NCI-H345 treated with DMSO at 0.1 percent for 48 hours (cell line): ENCODE results near the gene ONECUT1.

ENCODE experiments used
- DNase-seq: peaks from one replicate; lab custom pipeline; 2025; ENCODE audit not compliant: unreplicated experiment; lab: John Stamatoyannopoulos, UW

The ONECUT1 gene

DNA sequence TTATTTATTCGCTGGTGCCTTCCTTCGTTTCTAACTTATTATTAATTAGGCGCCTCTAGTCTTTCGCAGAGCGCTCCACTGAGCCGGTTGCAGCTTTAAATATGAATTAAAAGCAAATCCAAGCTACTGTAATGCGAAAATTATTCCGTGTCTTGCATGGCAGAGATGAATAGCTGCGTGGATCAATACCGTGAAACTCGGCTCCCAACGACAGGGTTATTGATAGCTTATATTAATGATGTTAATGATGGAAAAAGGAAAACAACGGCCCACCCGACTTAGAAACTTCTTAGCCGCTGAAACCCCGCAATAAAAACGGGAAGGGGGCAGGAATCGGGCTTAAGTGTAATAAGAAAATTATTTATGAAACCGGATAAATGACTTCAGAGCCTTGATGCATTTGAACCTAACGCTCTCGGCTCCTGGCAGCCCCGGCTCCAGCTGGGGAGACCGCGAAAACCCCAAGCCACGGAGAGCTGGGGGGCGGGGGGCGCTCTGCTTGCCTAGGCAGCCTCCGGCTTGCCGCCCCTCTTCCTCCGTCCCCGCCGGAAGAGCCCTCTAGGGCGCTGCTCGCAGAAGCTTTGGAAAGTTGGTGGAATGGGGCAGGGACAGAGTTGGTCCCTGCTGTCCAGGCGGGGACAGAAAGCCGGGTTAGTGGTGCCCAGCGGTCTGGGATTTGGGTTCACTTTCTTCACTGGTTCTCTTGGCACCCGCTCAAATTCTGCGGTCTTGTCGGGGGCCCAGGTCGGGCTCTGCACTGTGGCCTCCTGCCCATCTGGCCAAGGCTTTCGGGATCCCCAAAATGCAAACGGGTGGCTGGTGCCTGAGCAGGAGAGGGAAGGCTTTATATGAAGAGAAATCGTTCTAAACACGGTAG, 7.7 kb upstream of the ONECUT1 start:
- no peak for DNase-seq

DNA sequence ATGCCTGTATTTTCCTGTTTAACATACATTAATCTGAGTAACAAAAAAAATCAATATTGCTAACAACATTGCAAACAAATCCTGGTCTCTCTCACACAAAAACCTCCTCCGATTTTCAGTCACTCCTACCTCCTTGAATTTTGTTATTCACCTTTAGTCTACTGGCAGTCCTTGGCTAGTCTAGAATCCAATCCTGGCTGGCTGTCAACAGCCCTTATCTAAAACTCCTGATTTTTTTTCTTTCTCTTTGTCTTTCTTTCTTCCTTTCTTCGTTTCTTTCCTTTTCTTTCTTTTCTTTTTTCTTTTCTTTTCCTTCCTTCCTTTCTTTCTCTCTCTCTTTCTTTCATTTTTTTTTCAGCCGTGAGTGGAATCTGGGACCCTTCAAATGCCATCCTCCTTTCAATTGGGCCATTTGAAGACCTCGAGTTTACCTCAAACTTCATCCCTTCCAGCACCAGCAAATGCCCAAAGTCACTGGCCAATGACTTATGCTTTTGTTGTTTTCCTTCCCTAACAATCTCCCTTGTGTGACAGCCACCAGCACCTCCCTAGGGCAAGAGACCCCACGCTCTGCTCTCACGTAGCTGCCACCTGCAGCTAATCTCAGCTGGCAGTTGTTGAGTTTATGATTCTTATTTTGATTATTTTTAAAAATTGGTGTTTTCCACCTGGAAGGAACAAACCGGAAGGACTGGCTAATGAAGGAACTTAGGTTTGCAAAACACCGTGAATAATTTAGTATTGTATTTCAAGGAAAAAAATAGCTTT, 6.8 kb upstream of the ONECUT1 start:
- no peak for DNase-seq

DNA sequence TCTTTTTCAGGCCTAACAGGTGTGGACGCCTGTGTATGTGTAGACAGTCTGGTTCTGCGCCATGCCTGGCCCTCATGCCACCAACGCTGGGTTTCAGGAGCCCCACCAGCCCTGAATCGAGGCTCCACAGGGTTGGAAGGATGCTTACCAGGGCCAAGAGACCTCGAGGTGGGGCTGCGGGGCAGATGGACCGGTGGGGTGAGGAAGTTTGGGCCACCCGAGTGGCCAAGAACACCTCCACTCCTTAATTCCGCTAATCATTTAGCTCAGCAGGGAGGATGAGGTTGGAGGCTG, 6.0 kb upstream of the ONECUT1 start:
- DNase-seq: no peak

DNA sequence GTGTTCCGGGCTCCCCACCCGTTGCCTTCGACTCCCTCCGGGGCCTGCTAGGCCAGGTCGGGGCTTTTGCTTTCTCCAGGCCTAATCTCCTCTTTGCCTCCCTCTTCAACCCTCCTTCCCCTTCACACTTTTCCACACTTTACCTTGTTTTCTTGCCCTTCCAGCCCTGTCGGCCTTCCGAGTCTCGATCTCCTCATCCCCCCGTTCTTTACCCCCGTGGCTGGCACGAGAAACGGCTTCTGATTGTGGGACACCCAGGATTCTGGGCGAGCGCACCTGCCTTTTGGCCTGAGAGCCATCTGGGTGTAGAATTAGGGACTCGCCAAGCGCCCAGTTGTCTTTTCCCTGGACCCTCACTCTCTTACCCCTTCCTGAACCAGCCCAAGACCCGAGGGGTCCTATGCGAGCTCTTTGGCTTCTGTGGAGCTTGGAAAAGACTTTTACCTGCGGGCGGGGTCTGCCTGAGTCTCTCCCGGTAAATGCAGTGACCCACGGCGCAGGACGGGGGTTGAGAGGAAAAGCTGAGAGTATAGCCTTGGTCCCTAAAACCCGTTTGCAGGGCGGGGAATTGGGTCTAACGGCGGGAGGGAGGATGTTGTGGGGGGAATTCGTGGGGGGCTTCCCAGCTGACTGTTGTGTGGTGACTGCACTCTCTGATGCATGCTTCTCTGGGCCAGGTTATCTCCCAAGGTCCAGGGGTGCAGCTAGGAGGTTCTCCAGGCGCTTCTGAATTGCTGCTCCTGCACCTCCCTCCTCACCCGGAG, 5.5 kb upstream of the ONECUT1 start:
- DNase-seq: no peak

DNA sequence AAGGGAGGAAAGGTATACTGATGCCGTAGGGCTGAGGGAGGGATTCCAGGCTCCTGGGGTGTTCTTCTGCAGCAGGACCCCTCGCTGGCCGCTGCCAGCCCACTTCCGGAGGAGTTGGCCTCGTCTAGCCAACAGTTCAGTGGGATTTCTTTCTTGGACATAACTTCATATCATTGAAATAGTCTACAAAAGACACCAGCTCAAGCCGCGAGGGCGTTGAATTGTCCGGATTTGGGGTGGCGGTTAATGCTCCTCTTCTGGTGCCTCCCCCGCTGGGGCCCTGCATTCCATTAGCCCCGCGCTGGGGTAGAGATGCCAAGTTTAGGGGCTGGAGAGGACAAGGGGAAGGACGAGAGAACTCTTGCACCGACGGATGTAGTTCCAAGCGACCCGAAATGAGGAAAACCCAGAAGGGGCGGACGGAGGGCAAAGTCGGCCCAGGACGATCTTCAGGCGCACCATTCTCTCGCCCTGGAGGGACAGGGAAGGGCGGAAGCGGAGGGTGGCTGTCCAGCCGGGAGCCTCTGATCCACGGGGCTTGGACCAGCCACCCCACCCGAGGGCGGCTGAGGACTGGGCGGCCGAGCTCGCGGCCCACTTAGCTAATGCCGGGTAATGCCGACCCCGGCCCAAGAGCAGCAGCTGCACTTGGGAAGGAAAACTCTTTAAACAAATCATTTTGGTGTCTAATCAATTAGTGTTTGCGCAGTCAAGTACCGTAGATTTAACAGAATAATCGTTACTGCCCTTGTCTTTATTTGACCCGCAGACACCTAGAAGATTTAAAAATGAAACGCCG, 4.7 kb upstream of the ONECUT1 start:
- DNase-seq: no peak

DNA sequence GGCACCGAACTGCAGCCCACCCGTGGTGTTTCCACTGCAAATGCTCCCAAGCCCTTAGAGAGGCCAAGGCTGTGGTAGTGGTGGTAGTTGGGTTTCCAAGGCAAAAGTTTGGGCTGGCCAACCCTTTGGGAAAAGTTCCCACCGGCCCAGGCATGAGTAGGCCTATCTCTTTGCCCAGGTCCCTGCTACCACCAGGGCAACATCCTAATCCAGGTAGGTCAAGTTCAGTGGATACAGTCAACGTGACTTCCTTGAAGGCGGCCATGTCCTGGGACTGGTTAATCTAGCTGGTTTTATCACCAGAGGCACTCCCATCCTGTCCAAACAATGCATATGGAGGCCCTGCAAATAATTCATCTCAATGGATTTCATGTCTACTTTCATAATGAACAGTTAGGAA, 1.6 kb upstream of the ONECUT1 start:
- no peak for DNase-seq

DNA sequence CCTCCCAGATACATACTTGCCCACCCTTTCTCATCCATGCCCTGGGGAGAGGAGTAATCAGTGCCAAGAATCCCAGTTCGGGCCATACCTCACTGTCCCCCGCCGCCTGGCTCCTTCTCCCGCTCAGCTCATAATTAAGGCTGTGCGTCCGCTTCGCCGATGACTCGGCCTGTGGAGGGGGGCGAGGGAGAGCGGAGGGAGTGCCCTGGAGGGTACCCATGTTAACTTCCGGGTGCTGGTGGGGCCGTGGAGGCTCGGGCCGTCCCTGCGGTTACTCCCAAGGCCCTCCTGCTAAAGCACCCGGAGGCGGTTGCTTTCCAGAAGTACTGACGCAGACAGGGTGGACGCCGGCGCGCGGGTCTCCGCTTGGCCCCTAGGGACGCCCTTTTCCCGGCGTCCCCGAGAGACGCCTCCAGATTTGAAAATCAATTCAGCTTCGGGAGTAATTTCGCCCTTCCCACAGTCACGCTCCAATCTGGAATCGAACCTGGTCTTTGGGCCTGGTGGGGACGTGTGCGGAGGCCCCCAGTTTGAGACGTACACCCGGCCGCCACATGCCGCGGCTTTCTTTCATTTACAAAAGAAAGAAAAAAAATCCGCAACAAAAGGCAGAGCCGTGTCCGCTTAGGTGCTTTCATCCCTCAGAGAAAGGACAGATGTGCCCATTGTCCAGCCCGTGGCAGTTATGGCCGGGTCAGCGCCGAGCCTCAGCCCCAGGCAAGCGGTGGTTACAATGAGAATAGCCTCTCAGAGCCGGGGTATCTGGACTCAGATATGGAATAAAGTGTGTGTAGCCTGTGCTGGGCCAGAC, 1.0 kb upstream of the ONECUT1 start:
- no peak for DNase-seq

DNA sequence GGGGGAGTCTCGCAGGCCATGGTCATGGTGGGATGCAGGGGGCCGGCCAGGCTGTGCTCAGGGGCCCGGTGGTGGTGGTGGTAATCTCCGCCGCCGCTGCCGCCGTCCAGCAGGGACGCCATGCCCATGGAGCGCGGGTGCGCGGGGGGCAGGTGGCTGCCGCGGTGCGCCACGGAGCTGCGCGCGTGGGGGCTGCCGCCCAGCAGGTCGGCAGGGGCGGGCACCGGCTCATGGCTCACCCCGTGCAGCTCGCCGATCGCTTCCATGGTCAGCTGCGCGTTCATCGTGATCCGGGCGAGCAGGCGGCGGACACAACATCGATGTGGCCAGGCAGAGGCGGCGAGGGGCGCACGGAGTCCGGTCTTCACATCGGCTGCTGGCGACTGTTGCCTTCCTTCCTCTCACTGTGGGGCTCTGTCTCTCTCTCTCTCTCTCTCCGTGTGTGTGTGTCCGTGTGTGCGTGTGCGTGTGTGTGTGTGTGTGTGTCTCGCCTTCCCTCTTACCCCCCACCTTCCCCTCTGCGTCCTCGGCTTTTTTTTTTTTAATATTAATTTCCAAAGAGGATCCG, 451 bp downstream of the ONECUT1 start:
- DNase-seq: no peak

DNA sequence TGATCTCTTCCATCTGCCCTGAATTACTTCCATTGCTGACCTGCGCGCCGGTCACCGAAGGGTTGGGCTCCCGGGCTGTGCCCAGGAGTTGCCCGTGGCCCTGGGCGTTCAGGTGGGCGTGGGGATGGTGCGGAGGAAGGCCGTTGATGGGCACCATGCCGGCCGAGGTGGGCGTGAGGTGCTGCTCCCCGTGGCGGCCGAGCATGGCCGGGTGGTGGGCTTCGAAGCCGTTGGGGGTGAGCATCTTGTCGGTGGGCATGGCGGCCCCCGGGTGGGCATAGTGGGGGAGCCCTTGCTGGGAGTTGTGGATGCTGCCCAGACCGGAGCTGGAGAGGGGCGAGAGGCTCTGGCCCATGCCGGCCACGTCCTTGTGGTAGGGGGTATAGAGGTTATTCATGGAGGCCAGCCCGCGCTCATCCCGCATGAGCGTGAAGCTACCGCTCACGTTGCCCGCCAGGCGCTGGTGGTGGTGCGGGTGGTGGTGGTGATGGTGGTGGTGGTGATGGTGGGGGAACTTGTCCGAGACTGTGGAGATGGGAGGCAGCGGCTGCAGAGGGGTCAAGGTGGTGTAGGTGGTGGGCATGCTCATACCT, 1.0 kb downstream of the ONECUT1 start:
- DNase-seq: no peak

DNA sequence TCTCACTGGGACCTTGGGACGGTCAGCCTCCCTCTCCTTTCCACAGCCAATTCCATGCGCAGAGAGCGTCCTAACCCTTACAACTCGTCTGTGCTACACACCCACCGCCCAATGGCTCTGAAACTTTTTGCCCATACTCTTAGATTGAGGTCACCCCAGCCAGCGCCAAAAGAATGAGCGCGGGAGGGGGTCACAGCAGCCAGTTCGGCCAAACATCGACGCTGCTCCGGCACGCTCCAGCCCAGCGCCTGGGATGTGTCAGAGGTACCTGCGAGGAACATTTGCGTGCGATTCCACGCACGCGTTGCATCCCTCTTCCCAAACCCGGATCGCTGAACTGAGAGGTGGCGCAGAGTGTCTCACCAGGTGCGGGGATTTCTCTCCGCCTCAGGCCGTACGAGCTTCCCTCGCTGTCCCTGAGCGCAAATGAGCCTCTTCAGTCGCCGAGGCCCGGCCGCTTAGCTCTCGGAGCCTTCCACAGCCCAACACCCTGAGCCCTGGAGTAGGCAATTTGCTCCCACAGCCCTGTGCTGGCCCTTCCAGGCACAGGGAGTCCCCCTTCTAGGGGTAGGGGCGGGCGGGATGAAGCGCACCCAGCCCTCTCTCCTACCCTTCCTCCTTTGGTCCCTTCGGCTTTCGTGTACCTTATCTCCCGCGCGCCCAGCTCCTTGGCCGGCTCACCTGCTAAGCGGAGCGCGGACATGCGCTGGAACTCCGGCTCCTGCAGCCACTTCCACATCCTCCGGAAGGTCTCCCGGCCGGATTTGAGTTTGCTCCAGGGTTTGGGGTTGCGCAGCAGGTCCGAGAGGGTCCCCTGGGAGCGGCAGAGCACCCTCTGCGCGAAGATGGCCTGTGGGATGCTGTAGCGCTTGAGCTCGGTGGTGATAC, 1.8 kb downstream of the ONECUT1 start:
- DNase-seq: no peak

DNA sequence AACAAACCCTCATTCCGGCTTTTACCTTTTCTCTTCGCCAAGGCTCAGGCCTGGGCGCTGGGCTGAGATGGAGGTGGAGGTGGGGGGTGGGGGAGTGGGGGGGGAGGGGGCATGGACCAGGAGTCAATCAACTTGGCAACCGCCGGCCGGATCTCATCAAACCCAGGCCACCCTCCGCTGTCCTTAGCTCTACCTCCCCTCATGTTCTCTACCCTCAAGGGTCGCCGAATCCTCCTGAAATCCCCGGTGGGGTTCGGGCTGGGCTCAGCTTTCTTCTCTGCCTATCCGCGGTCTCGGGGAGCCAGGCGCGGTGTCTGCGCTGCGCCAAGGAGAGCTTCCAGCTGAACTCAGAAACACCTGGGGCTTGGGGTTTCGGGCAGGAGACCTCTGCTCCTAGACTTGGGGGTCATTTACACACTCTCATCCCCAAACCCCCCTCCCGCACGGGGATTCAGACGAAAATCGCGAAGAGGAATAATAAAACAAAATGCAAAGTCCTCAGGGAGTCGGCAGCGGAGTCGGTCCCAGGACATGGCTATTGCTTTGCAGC, 2.5 kb downstream of the ONECUT1 start:
- no peak for DNase-seq

DNA sequence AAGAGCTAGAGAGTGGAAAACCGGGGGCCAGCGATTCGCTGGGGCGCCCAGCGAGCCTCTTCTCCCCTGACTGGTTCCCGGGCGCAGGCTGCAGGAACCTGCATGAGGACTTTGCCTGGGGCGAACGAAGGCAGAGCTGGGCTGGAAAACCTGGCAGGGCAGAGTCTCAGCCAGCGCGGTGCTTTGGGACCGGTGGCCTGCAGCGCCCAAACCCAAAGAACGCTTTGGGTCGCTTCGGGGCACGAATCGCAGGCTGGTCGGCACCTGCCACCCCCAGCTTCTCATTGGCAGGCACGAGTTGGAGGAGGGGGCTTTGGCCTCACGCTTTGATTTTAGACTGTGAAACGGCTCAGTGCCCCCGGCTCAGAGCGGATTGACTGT, 3.0 kb downstream of the ONECUT1 start:
- DNase-seq: no peak

DNA sequence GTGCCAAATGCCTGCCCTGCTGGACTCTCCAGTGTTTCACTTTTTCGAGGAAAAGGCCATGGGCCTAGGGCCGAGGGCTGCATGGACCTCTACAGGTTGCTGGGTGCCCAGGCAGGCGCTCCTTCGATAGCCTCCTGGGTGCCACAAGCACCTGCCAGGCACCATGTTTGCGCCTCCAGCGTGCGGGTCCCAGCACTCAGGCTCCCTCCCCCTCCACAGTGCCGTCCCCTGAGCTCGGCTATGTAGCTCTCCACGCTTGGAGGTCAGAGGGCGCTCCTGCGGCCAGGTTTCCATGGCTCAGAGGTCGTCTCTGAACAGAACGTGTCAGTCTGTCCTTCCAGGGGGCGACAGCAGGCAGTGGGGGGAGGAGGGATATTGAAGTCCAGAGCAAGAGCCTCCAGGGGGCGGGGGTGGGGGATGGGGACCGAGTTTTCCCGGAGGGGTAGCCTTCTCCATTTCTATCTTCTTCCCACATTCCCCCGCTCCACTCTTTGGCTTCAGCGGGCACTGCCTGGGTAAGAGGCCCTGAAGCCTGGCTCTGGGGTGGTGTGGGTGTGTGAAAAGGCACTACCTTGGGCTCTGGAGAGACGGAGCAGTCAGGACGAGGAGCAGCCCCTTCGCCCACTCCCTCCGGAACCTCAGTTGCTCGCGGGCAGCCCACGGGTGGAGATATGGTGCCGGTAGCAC, 3.6 kb downstream of the ONECUT1 start:
- no peak for DNase-seq

DNA sequence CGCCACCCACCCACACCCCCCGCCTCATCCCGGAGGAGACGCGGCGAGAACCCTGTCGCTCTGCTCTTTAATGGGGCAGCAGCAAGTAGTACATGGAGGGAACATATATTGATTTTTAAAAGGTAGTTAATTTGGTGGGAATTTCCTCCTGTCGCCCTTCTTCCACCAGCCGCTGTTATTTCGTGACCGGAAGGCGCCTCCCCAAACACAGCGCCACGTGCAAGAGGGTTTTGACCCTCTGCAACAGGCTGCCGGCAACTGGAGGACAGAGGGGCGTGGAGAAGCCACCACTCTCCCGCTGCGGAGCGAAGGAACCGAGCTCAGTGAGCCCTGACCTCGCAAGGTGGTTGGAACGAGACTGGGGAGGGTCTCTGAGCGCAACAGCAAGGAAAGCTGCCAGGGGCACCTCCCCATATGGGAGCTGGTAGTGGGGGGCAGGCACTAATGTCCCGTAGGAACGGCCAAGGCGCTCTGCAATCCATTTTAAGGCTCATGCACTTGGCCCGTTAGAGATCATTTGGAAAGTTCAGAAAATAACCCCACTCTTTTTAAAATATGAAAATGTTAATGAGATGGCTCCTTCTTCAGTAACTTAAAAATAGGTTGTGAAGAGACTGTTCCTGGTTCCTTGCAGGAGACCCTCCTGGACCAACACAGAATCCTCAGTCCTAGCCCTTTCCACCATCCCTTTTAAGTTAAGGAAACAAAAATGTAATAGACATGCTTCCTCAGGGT, 4.3 kb downstream of the ONECUT1 start:
- no peak for DNase-seq

DNA sequence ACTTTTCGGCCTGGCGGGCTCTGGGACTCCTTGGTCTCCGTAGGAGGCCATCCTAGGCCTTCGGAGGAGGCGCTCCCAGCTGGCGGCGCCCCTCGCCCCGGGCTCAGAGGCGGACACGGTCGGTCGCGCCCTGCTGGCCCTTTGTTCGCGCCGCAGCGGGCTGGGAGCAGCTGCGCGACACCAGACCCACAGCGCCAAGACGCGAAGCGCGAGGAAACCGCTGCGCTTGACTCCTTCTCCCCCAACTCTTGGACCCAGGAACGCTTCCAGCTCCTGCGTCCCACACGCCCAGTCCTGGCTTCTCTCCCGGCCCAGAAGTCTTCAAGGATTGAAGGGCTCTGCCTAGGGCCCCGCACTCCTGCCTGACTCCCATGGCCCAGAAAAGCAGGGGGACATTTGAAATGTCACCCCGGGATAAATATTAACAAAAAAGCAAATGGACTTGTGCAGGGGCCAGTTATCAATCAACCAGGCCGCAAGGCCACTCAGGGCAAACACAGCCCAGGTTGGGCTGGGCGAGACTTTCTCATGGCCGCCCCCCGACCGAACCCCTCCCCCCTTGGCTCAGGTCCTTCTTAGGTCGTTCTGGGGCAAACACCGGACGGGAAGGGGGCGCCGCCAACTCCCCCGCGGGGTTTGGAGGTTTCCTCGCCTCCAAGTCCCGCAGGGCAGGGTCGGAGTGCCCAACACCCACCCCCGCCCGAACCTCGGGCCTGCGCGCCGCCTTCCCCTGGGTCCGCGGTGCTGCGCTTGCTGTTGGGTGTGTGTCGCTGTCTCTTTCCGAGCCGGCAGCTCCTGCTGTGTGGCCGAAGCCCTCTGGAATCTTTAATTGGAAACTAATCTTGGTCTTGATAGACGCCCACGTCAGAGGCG, 5.1 kb downstream of the ONECUT1 start:
- DNase-seq: no peak
